Endothelial cell (in vitro differentiated cells): Measurements from ENCODE around the gene FAM81A. TPM values are rescaled to one million over a fixed set of nuclear protein-coding genes. Genes with fewer than 3 reads are reported as not detected.
"Not testable (repeated sequence)": the region's sequence is repeated elsewhere in the genome, so short reads cannot be mapped to it uniquely, and the experiment has no call there.

Experiments
- DNase-seq: peaks from one replicate; pipeline ENCODE4 v3.0.0; 2021; ENCODE audit warnings: low spot score
- H3K27ac Mint-ChIP-seq: one replicate; pipeline ENCODE4 v1.8.0; 2021; ENCODE audit warnings: mixed read lengths, inconsistent platforms; ENCODE audit not compliant: unreplicated experiment
- H3K27me3 Mint-ChIP-seq: one replicate; pipeline ENCODE4 v1.8.0; 2021; ENCODE audit warnings: mild to moderate bottlenecking, moderate library complexity, mixed read lengths, inconsistent platforms; ENCODE audit not compliant: unreplicated experiment
- H3K36me3 Mint-ChIP-seq: one replicate; pipeline ENCODE4 v1.8.0; 2021; ENCODE audit warnings: mild to moderate bottlenecking, low read depth, mixed read lengths, inconsistent platforms; ENCODE audit not compliant: unreplicated experiment
- H3K4me1 Mint-ChIP-seq: one replicate; pipeline ENCODE4 v1.8.0; 2021; ENCODE audit warnings: mild to moderate bottlenecking, mixed read lengths, inconsistent platforms; ENCODE audit not compliant: unreplicated experiment
- H3K4me3 Mint-ChIP-seq: one replicate; pipeline ENCODE4 v1.8.0; 2021; ENCODE audit warnings: mild to moderate bottlenecking, mixed read lengths, inconsistent platforms; ENCODE audit not compliant: unreplicated experiment
- H3K9me3 Mint-ChIP-seq: one replicate; pipeline ENCODE4 v1.8.0; 2021; ENCODE audit warnings: mixed read lengths, inconsistent platforms; ENCODE audit not compliant: unreplicated experiment
- total RNA-seq: library from RNA; stranded (reverse); fragmentation: NEBNext Ultra II Directional; extraction: Animal tissue kit (Norgen Biotek cat#: 25700); gene quantifications from one replicate; pipeline ENCODE4 v1.2.1, GENCODE V29; 2021; ENCODE audit not compliant: unreplicated experiment
- TF ChIP-seq, protein P1 (sequence below): fragments of 200-600 bp; sonication (generic); IDR thresholded peaks from one replicate; pipeline ENCODE4 v1.5.0; 2021; ENCODE audit warnings: antibody characterized with exemption; ENCODE audit not compliant: unreplicated experiment

Gene FAM81A
- total RNA-seq, 1 donor from 2014 or later, result 0.23 TPM

DNA sequence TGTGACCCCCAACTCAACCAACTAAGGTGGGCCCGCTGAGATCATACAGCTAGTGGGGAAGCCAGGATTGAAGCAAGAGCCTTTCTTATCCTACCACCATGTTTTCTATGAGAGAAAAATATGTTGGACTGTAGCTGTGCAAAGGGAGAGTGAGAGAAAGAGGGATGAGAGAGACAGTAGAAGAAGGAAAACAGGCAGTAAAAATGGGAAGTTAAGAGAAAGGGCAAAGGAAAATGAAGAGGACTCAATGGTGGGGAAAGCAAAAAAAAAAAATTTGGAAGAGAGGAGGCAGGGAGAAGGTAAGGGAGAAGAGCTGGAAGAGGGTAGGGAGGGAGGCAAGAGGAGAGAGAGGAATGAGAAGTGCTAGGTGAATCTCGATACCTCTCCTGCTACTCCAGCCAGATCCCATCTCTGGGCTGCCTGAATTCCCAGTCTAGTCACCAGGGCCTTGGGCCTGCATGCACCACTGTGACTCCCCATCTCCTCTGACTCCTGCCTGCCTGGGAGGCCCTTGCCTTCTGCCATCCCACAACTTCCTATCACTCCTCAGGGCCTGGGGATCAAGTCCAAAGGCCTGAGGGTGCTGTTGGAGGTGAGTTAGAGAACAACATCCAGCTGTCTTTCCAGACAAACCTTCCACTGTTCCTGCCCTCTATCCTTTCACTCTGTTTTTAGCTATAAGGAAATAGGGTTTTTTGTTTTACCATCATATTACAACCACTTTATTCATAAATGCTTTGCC is 15.7 kb downstream of the FAM81A start:
- no peak for DNase-seq
- no peaks in the 10 kb centered on the region for H3K4me1 Mint-ChIP-seq
- no peak overlapping the region for H3K4me3 Mint-ChIP-seq
- H3K9me3 Mint-ChIP-seq, result no peaks in the 10 kb centered on the region
- no peaks in the 10 kb centered on the region for H3K36me3 Mint-ChIP-seq
- no peaks in the 10 kb centered on the region for H3K27me3 Mint-ChIP-seq
- TF ChIP-seq, protein P1, sequence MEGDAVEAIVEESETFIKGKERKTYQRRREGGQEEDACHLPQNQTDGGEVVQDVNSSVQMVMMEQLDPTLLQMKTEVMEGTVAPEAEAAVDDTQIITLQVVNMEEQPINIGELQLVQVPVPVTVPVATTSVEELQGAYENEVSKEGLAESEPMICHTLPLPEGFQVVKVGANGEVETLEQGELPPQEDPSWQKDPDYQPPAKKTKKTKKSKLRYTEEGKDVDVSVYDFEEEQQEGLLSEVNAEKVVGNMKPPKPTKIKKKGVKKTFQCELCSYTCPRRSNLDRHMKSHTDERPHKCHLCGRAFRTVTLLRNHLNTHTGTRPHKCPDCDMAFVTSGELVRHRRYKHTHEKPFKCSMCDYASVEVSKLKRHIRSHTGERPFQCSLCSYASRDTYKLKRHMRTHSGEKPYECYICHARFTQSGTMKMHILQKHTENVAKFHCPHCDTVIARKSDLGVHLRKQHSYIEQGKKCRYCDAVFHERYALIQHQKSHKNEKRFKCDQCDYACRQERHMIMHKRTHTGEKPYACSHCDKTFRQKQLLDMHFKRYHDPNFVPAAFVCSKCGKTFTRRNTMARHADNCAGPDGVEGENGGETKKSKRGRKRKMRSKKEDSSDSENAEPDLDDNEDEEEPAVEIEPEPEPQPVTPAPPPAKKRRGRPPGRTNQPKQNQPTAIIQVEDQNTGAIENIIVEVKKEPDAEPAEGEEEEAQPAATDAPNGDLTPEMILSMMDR, result no peak
- no peak overlapping the region for H3K27ac Mint-ChIP-seq

DNA sequence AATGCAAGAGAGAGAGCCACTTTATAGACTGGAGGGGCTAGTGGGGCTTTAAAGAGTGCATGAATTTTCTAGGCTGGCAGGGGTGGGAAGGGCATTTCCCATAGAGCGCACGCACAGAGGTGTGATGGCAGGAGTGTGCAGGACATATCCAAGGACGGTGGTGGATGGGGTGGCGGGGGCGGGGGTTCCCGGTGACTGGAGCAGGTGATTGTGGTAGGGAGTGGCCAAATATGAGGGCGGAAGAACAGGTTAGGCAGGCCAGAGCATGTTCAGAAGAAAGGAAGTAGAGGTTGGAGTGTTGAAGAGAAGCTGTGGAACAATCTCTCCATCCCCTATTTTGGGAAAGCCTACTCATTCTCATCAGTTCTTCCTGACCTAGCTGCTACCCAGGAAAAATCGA is 18.1 kb downstream of the FAM81A start:
- Mint-ChIP-seq H3K9me3 (no peaks in the 10 kb centered on the region), H3K4me3 (no peak overlapping the region)
- TF ChIP-seq, protein P1, result no peak

DNA sequence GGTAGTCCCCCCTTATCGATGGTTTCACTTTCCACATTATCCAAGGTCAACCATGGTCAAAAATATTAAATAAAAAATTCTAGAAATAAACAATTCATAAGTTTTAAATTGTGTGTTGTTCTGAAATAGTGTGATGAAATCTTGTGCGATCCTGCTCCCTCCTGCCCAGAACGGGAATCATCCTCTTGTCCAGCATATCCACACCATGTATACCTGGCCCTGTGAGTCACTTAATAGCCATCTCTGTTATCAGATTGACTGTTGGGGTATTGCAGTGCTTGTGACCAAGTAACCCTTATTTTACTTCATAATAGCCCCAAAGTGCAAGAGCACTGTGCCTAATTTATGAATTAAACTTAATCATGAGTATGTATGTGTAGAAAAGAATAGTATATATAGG is 19.1 kb downstream of the FAM81A start:
- Mint-ChIP-seq H3K27ac (no peak overlapping the region), H3K4me3 (no peak overlapping the region), H3K9me3 (no peaks in the 10 kb centered on the region), H3K36me3 (no peaks in the 10 kb centered on the region), H3K27me3 (no peaks in the 10 kb centered on the region), H3K4me1 (no peaks in the 10 kb centered on the region)
- DNase-seq, result no peak
- TF ChIP-seq, protein P1, result no peak

More for the DNA sequence above, 18.1 kb downstream of the FAM81A start:
- DNase-seq, result no peak
- Mint-ChIP-seq H3K27ac (no peak overlapping the region), H3K27me3 (no peaks in the 10 kb centered on the region), H3K4me1 (no peaks in the 10 kb centered on the region), H3K36me3 (no peaks in the 10 kb centered on the region)

DNA sequence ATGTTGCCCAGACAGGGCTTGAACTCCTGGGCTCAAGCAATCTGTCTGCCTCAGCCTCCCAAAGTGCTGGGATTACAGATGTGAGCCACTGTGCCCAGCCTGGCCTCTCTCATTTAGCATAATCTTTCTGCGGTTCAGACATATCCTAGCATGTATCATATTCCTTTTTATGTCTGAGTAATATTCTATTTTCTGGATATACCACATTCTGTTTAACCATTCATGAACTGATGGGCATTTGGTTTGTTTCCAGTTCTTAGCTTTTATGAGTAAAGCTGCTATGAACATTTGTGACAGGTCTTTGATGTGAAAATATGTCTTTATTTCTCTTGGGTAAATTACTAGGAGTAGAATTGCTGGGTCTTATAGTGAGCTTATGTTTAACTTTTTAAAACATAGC is 23.5 kb downstream of the FAM81A start:
- no peaks in the 10 kb centered on the region for H3K36me3 Mint-ChIP-seq
- no peaks in the 10 kb centered on the region for H3K4me1 Mint-ChIP-seq
- H3K9me3 Mint-ChIP-seq, result no peaks in the 10 kb centered on the region
- TF ChIP-seq, protein P1, result no peak
- H3K27ac Mint-ChIP-seq, result no peak overlapping the region
- H3K27me3 Mint-ChIP-seq, result no peaks in the 10 kb centered on the region
- DNase-seq, result no peak
- no peak overlapping the region for H3K4me3 Mint-ChIP-seq

DNA sequence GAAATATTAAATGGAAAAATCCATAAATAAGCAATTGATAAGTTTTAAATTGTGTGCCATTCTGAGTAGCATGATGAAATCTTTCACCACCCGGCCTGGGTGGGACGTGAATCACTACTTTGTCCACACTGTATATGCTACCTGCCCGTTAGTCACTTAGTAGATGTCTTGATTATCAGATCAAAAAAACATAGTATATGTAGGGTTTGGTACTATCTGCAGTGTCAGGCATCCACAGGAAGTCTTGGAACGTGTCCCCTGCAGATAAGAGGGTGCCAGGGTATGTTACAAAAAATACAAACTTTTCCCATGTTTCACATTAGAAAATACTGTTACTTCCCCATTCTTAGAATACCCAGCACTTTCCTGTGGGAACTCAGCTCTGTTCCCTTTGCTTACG is 35.2 kb downstream of the FAM81A start:
- Mint-ChIP-seq H3K36me3 (no peaks in the 10 kb centered on the region), H3K4me1 (peaks cover 14% of the 10 kb centered on the region), H3K9me3 (no peaks in the 10 kb centered on the region), H3K4me3 (no peak overlapping the region), H3K27me3 (no peaks in the 10 kb centered on the region), H3K27ac (peak overlapping the region; percentile 40)
- no peak for DNase-seq
- TF ChIP-seq, protein P1, result no peak

DNA sequence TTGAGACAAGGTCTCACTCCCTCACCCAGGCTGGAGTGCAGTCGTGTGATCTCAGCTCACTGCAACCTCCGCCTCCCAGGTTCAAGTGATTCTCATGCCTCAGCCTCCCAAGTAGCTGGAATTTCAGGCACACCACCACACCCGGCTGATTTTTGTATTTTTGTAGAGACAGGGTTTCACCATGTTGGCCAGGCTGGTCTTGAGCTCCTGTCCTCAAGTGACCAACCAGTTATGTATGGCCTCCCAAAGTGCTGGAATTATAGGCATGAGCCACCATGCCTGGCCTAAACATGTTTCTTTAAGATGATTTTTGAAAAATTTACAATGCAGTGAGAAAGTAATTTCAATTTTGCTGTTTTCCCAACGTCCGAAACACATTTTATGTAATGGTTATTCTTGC is 37.2 kb downstream of the FAM81A start:
- H3K4me1 Mint-ChIP-seq, result peaks cover 14% of the 10 kb centered on the region
- not testable (repeated sequence) for H3K27ac Mint-ChIP-seq, H3K27me3 Mint-ChIP-seq, DNase-seq, H3K36me3 Mint-ChIP-seq, H3K9me3 Mint-ChIP-seq, H3K4me3 Mint-ChIP-seq
